MG63 (cell line): ENCODE measurements around the gene ANKRD39. TPM values are rescaled to one million over a fixed set of nuclear protein-coding genes. Genes with fewer than 3 reads are reported as not detected.

Experiments used
- DNase-seq: peaks from one replicate; pipeline ENCODE4 v3.0.0-alpha.2; 2020
- H3K27me3 ChIP-seq: fragments of 250-450 bp; sonication (Bioruptor Pico); 2 replicates; pipeline ENCODE4 v1.5.1; 2020; ENCODE audit warnings: mild to moderate bottlenecking, moderate library complexity
- H3K36me3 ChIP-seq: fragments of 250-450 bp; sonication (Bioruptor Pico); 2 replicates; pipeline ENCODE4 v1.5.1; 2020; ENCODE audit warnings: mild to moderate bottlenecking, moderate library complexity
- H3K4me3 ChIP-seq: fragments of 250-450 bp; sonication (Bioruptor Pico); 2 replicates; pipeline ENCODE4 v1.5.1; 2020; ENCODE audit warnings: mild to moderate bottlenecking, moderate library complexity
- H3K9me3 ChIP-seq: fragments of 250-450 bp; sonication (Bioruptor Pico); 2 replicates; pipeline ENCODE4 v1.5.1; 2020; ENCODE audit warnings: mild to moderate bottlenecking, moderate library complexity
- total RNA-seq: library from RNA; depleted of rRNA; stranded (reverse); fragments of >200 nt; shearing (Covaris generic); gene quantifications from 2 replicates; pipeline ENCODE4 v1.2.3, GENCODE V29; 2014; ENCODE audit warnings: low replicate concordance

Gene ANKRD39
- total RNA-seq, 1 experiment from 2014 or later, result 14.1 TPM

- H3K9me3 ChIP-seq, result no peaks in the 10 kb centered on the region
- no peak for DNase-seq
- H3K27me3 ChIP-seq, result no peaks in the 10 kb centered on the region
- H3K4me3 ChIP-seq, result no peak overlapping the region
- no peaks in the 10 kb centered on the region for H3K36me3 ChIP-seq
These were observed 19.8 kb upstream of the ANKRD39 start for GRCh38 chr2:96877631-96878092.

GRCh38 chr2:96877042-96877451 lies 19.2 kb upstream of the ANKRD39 start:
- no peak overlapping the region for H3K4me3 ChIP-seq
- H3K9me3 ChIP-seq, result no peaks in the 10 kb centered on the region
- H3K27me3 ChIP-seq, result no peaks in the 10 kb centered on the region
- DNase-seq, result no peak
- no peaks in the 10 kb centered on the region for H3K36me3 ChIP-seq

- H3K4me3 ChIP-seq, result no peak overlapping the region
- no peaks in the 10 kb centered on the region for H3K27me3 ChIP-seq
- peak; percentile 70 for DNase-seq
- no peaks in the 10 kb centered on the region for H3K9me3 ChIP-seq
- no peaks in the 10 kb centered on the region for H3K36me3 ChIP-seq
These were observed 18.6 kb upstream of the ANKRD39 start for GRCh38 chr2:96876269-96877041.

GRCh38 chr2:96875498-96876268 lies 17.9 kb upstream of the ANKRD39 start:
- Histone ChIP-seq H3K9me3 (no peaks in the 10 kb centered on the region), H3K27me3 (no peaks in the 10 kb centered on the region), H3K4me3 (no peak overlapping the region), H3K36me3 (no peaks in the 10 kb centered on the region)
- peak; percentile 27 for DNase-seq

GRCh38 chr2:96874198-96874831 lies 16.5 kb upstream of the ANKRD39 start:
- Histone ChIP-seq H3K36me3 (no peaks in the 10 kb centered on the region), H3K27me3 (no peaks in the 10 kb centered on the region), H3K4me3 (no peak overlapping the region), H3K9me3 (no peaks in the 10 kb centered on the region)
- DNase-seq, result no peak

GRCh38 chr2:96873651-96874096 lies 15.9 kb upstream of the ANKRD39 start:
- Histone ChIP-seq H3K27me3 (no peaks in the 10 kb centered on the region), H3K4me3 (no peak overlapping the region), H3K36me3 (no peaks in the 10 kb centered on the region), H3K9me3 (no peaks in the 10 kb centered on the region)
- DNase-seq, result no peak

- H3K27me3 ChIP-seq, result no peaks in the 10 kb centered on the region
- no peak overlapping the region for H3K4me3 ChIP-seq
- DNase-seq, result peak; percentile 40
- H3K9me3 ChIP-seq, result no peaks in the 10 kb centered on the region
- H3K36me3 ChIP-seq, result no peaks in the 10 kb centered on the region; the same call in 1 of the 2 replicates
These were observed 15.0 kb upstream of the ANKRD39 start for GRCh38 chr2:96872591-96873349.

GRCh38 chr2:96870626-96871255 lies 12.9 kb upstream of the ANKRD39 start:
- Histone ChIP-seq H3K36me3 (peaks cover 17% of the 10 kb centered on the region), H3K4me3 (peak overlapping the region; percentile 82), H3K9me3 (no peaks in the 10 kb centered on the region), H3K27me3 (no peaks in the 10 kb centered on the region)
- DNase-seq, result no peak

GRCh38 chr2:96869822-96870625 lies 12.2 kb upstream of the ANKRD39 start, which contains the start of gene SEMA4C:
SEMA4C (minus strand) TSS chr2:96870080; CDS start chr2:96867886, 2,194 bp downstream.
- Histone ChIP-seq H3K27me3 (no peaks in the 10 kb centered on the region), H3K4me3 (peak within 1 kb of the TSS; percentile 82), H3K36me3 (peaks cover 24% of the 10 kb centered on the region), H3K9me3 (no peaks in the 10 kb centered on the region)
- peak; percentile 56 for DNase-seq

GRCh38 chr2:96869281-96869821 lies 11.5 kb upstream of the ANKRD39 start:
- Histone ChIP-seq H3K27me3 (no peaks in the 10 kb centered on the region), H3K36me3 (peaks cover 28% of the 10 kb centered on the region), H3K4me3 (peak overlapping the region; percentile 82), H3K9me3 (no peaks in the 10 kb centered on the region)
- DNase-seq, result peak; percentile 77

- peak; percentile 95 for DNase-seq
- peaks cover 35% of the 10 kb centered on the region for H3K36me3 ChIP-seq
- no peaks in the 10 kb centered on the region for H3K9me3 ChIP-seq
- no peaks in the 10 kb centered on the region for H3K27me3 ChIP-seq
- H3K4me3 ChIP-seq, result peak overlapping the region; percentile 82
These were observed 10.9 kb upstream of the ANKRD39 start for GRCh38 chr2:96868555-96869280.

GRCh38 chr2:96867756-96868554 lies 10.1 kb upstream of the ANKRD39 start:
- DNase-seq, result peak; percentile 45
- no peaks in the 10 kb centered on the region for H3K9me3 ChIP-seq
- H3K27me3 ChIP-seq, result no peaks in the 10 kb centered on the region
- H3K36me3 ChIP-seq, result peaks cover 41% of the 10 kb centered on the region
- peak overlapping the region; percentile 82 for H3K4me3 ChIP-seq

- Histone ChIP-seq H3K9me3 (no peaks in the 10 kb centered on the region), H3K27me3 (no peaks in the 10 kb centered on the region), H3K4me3 (peak overlapping the region; percentile 82), H3K36me3 (peaks cover 43% of the 10 kb centered on the region)
- no peak for DNase-seq
These were observed 9.4 kb upstream of the ANKRD39 start for GRCh38 chr2:96866986-96867755.
